IMR-90 (cell line): ENCODE data around the gene HELZ. TPM values are rescaled to one million over a fixed set of nuclear protein-coding genes. Genes with fewer than 3 reads are reported as not detected.

ENCODE experiments used
- ATAC-seq: fragments of 200-7000 bp; cut with Tn5 transposase; 2 replicates; pipeline ENCODE4 v1.9.1; 2020; ENCODE audit warnings: low read depth, mild to moderate bottlenecking, moderate library complexity
- BruUV-seq: library from RNA; stranded (reverse); fragments of 400-500 nt; replicated peaks from 2 replicates; lab custom pipeline; 2021; lab: Mats Ljungman, UMichigan
- CTCF ChIA-PET: fragments of 300-600 bp; formaldehyde crosslinking; extraction: SDS; loops from one replicate; lab custom pipeline; 2021; ENCODE audit warnings: antibody characterized with exemption; lab: Yijun Ruan, JAX
- POLR2A ChIA-PET: fragments of 300-600 bp; sonication (Branson Sonifier 250); formaldehyde crosslinking; loops from one replicate; lab custom pipeline; 2022; ENCODE audit warnings: antibody characterized with exemption; ENCODE audit not compliant: unreplicated experiment; lab: Charles Lee
- DNase-seq: peaks from one replicate; pipeline ENCODE4 v3.0.0; 2013
- H2AFZ ChIP-seq: replicated peaks from 2 replicates; pipeline ENCODE3; 2013; ENCODE audit warnings: low read length, mild to moderate bottlenecking; ENCODE audit not compliant: poor library complexity
- H2AK5ac ChIP-seq: 2 replicates; pipeline ENCODE4 v1.6.1; 2013; ENCODE audit warnings: low read depth, low read length, inconsistent platforms
- H2AK9ac ChIP-seq: replicated peaks from 2 replicates; pipeline ENCODE3; 2013; ENCODE audit warnings: mild to moderate bottlenecking, low read depth, low read length, moderate library complexity; ENCODE audit not compliant: poor library complexity
- H2BK120ac ChIP-seq: 2 replicates; pipeline ENCODE4 v1.6.1; 2013; ENCODE audit warnings: low read depth, low read length, inconsistent platforms
- H2BK15ac ChIP-seq: 3 replicates; pipeline ENCODE4 v1.6.1; 2013; ENCODE audit warnings: low read depth, low read length, inconsistent platforms
- H2BK20ac ChIP-seq: 2 replicates; pipeline ENCODE4 v1.6.1; 2013; ENCODE audit warnings: low read depth, mild to moderate bottlenecking, inconsistent platforms, low read length, moderate library complexity
- H2BK5ac ChIP-seq: 2 replicates; pipeline ENCODE4 v1.6.1; 2013; ENCODE audit warnings: mild to moderate bottlenecking, low read depth, low read length, inconsistent platforms; ENCODE audit not compliant: poor library complexity, severe bottlenecking
- H3K14ac ChIP-seq: replicated peaks from 2 replicates; pipeline ENCODE4 v1.6.1; 2013; ENCODE audit warnings: low read depth, low read length, inconsistent platforms
- H3K18ac ChIP-seq: 2 replicates; pipeline ENCODE4 v1.6.1; 2013; ENCODE audit warnings: low read depth, low read length, control low read depth
- H3K23ac ChIP-seq: 2 replicates; pipeline ENCODE4 v1.6.1; 2013; ENCODE audit warnings: low read depth, low read length, inconsistent platforms
- H3K27ac ChIP-seq: 2 replicates; pipeline ENCODE4 v1.5.1; 2013; ENCODE audit warnings: mild to moderate bottlenecking, control low read depth, low read length; ENCODE audit not compliant: insufficient read depth
- H3K27me3 ChIP-seq: 2 replicates; pipeline ENCODE4 v1.6.1; 2013; ENCODE audit warnings: low read length; ENCODE audit not compliant: control insufficient read depth, insufficient read depth
- H3K36me3 ChIP-seq: 2 replicates; pipeline ENCODE4 v1.6.1; 2013; ENCODE audit warnings: low read length, mixed read lengths; ENCODE audit not compliant: control insufficient read depth, insufficient read depth
- H3K4ac ChIP-seq: 2 replicates; pipeline ENCODE4 v1.6.1; 2013; ENCODE audit warnings: low read depth, low read length, inconsistent platforms
- H3K4me1 ChIP-seq: 2 replicates; pipeline ENCODE4 v1.6.1; 2013; ENCODE audit warnings: low read length, mixed read lengths; ENCODE audit not compliant: control insufficient read depth, insufficient read depth
- H3K4me2 ChIP-seq: 2 replicates; pipeline ENCODE4 v1.6.1; 2013; ENCODE audit warnings: low read depth, mild to moderate bottlenecking, control low read depth, low read length, moderate library complexity
- H3K4me3 ChIP-seq: 2 replicates; pipeline ENCODE4 v1.5.1; 2013; ENCODE audit warnings: low read depth, mild to moderate bottlenecking, control low read depth, low read length, moderate library complexity; ENCODE audit not compliant: insufficient read depth
- H3K56ac ChIP-seq: 2 replicates; pipeline ENCODE4 v1.6.1; 2013; ENCODE audit warnings: low read length, inconsistent platforms; ENCODE audit not compliant: insufficient read depth; ENCODE audit errors: extremely low read depth
- H3K79me1 ChIP-seq, 2 experiments: 2 replicates each; pipeline ENCODE4 v1.6.1; 2013; ENCODE audit warnings: low read length in 2 of 2, inconsistent platforms in 1 of 2, low read depth in 1 of 2
- H3K9ac ChIP-seq: 2 replicates; pipeline ENCODE4 v1.6.1; 2013; ENCODE audit warnings: low read depth, low read length, control low read depth
- H3K9me1 ChIP-seq: 2 replicates; pipeline ENCODE4 v1.6.1; 2013; ENCODE audit warnings: low read length, inconsistent platforms; ENCODE audit not compliant: insufficient read depth
- H3K9me3 ChIP-seq: 2 replicates; pipeline ENCODE4 v1.6.1; 2013; ENCODE audit warnings: low read length; ENCODE audit not compliant: control insufficient read depth, insufficient read depth
- H4K20me1 ChIP-seq: 2 replicates; pipeline ENCODE4 v1.6.1; 2013; ENCODE audit warnings: low read length, inconsistent platforms; ENCODE audit not compliant: insufficient read depth
- H4K5ac ChIP-seq: 2 replicates; pipeline ENCODE4 v1.6.1; 2013; ENCODE audit warnings: mild to moderate bottlenecking, low read depth, low read length, control low read depth
- H4K8ac ChIP-seq, 2 experiments: 2 replicates each; pipeline ENCODE4 v1.6.1; 2013; ENCODE audit warnings: low read depth in 2 of 2, low read length in 2 of 2, control low read depth in 1 of 2, inconsistent platforms in 1 of 2
- H4K91ac ChIP-seq: 2 replicates; pipeline ENCODE4 v1.6.1; 2013; ENCODE audit warnings: low read depth, low read length, inconsistent platforms; ENCODE audit not compliant: insufficient read depth
- BHLHE40 ChIP-seq: fragments of 150-350 bp; IDR thresholded peaks from 2 replicates; pipeline ENCODE4 v1.6.1; 2016; ENCODE audit warnings: mild to moderate bottlenecking, low read depth, low read length
- CEBPB ChIP-seq: IDR thresholded peaks from 2 replicates; pipeline ENCODE4 v1.6.1; 2012; ENCODE audit warnings: low read depth, low read length, improper control_type of control experiment
- CHD1 ChIP-seq: IDR thresholded peaks from 2 replicates; pipeline ENCODE4 v1.6.1; 2012; ENCODE audit warnings: low read depth, low read length, improper control_type of control experiment
- CTCF ChIP-seq: conservative IDR thresholded peaks from 2 replicates; pipeline ENCODE4 v1.5.1; 2012; ENCODE audit warnings: mild to moderate bottlenecking, low read depth, low read length, improper control_type of control experiment
- ELK1 ChIP-seq: fragments of 150-350 bp; IDR thresholded peaks from 2 replicates; pipeline ENCODE4 v1.6.1; 2016; ENCODE audit warnings: low read depth, mild to moderate bottlenecking, low read length, moderate library complexity, borderline replicate concordance
- FOS ChIP-seq: fragments of 150-350 bp; IDR thresholded peaks from 2 replicates; pipeline ENCODE4 v1.6.1; 2016; ENCODE audit warnings: low read depth, low read length
- MAFK ChIP-seq: IDR thresholded peaks from 2 replicates; pipeline ENCODE4 v1.6.1; 2012; ENCODE audit warnings: low read depth, low read length, improper control_type of control experiment
- MAZ ChIP-seq: IDR thresholded peaks from 2 replicates; pipeline ENCODE4 v1.6.1; 2012; ENCODE audit warnings: low read depth, mild to moderate bottlenecking, low read length, improper control_type of control experiment, moderate library complexity, borderline replicate concordance
- MXI1 ChIP-seq: IDR thresholded peaks from 2 replicates; pipeline ENCODE4 v1.6.1; 2012; ENCODE audit warnings: low read depth, mild to moderate bottlenecking, low read length, moderate library complexity, borderline replicate concordance
- NFE2L2 ChIP-seq: fragments of 150-350 bp; IDR thresholded peaks from 2 replicates; pipeline ENCODE4 v1.6.1; 2016; ENCODE audit warnings: low read depth, mild to moderate bottlenecking, low read length
- POLR2A ChIP-seq: IDR thresholded peaks from 2 replicates; pipeline ENCODE4 v1.6.1; 2012; ENCODE audit warnings: mild to moderate bottlenecking, low read depth, low read length
- RAD21 ChIP-seq: IDR thresholded peaks from 2 replicates; pipeline ENCODE4 v1.6.1; 2012; ENCODE audit warnings: low read length, improper control_type of control experiment
- RCOR1 ChIP-seq: IDR thresholded peaks from 2 replicates; pipeline ENCODE4 v1.6.1; 2012; ENCODE audit warnings: mild to moderate bottlenecking, low read length, improper control_type of control experiment; ENCODE audit not compliant: insufficient replicate concordance
- RFX5 ChIP-seq: IDR thresholded peaks from 2 replicates; pipeline ENCODE4 v1.8.0; 2012; ENCODE audit warnings: low read depth, mild to moderate bottlenecking, low read length, moderate library complexity
- SMC3 ChIP-seq: fragments of 150-350 bp; IDR thresholded peaks from 2 replicates; pipeline ENCODE4 v1.6.1; 2016; ENCODE audit warnings: low read depth, mild to moderate bottlenecking, antibody characterized with exemption, low read length, moderate library complexity
- USF2 ChIP-seq: fragments of 150-350 bp; IDR thresholded peaks from 2 replicates; pipeline ENCODE4 v1.6.1; 2017; ENCODE audit warnings: mild to moderate bottlenecking, antibody characterized with exemption, low read length, low read depth
- WGBS, 2 experiments: methylation state at CpG; one replicate each; pipeline versions ENCODE4 v1.1.5 to v1.1.7; 2013; ENCODE audit warnings: missing lambda C conversion rate in 2 of 2; ENCODE audit not compliant: insufficient read length in 1 of 2; ENCODE audit errors: extremely low coverage in 2 of 2; 5-methylcytosine and 5-hydroxymethylcytosine counted together
- dilution Hi-C: fragments of 300-500 bp; cut with HindIII; formaldehyde crosslinking; loops from one replicate; pipeline ENCODE4 v1.14.3; 2018; ENCODE audit warnings: low sequenced_read_pairs; ENCODE audit not compliant: unreplicated experiment
- in situ Hi-C: fragments of 300-500 bp; cut with MboI; formaldehyde crosslinking; loops from 3 replicates; pipeline ENCODE4 v1.14.3; 2019; ENCODE audit warnings: low sequenced_read_pairs, inconsistent platforms, mixed read lengths
- intact Hi-C: fragments of 100-400 bp; cut with micrococcal nuclease; formaldehyde crosslinking; loops from 2 replicates; pipeline ENCODE4 v1.10.0; 2022
- polyA plus RNA-seq, 3 experiments: library from polyadenylated mRNA; depleted of rRNA; stranded (reverse); fragments of >200 nt; gene quantifications; 2 replicates each; pipeline ENCODE4 v1.2.3, GENCODE V29; 2012; ENCODE audit warnings: low replicate concordance in 1 of 3
- total RNA-seq: library from RNA; depleted of rRNA; stranded (reverse); fragments of >200 nt; gene quantifications from 2 replicates; pipeline ENCODE4 v1.2.3, GENCODE V29; 2012

The HELZ gene
- total and polyA plus RNA-seq, 2 of the 4 experiments (the other 2 are of a cell fraction): 8.0 to 60.6 TPM

- intact Hi-C loops (no loop called here), in situ Hi-C loops (no loop called here), dilution Hi-C loops (no loop called here)
- Histone ChIP-seq H2AK5ac (no peak overlapping the region), H3K9me1 (no peaks in the 10 kb centered on the region), H3K9ac (no peak overlapping the region), H3K9me3 (no peaks in the 10 kb centered on the region), H3K23ac (no peak overlapping the region), H4K20me1 (no peaks in the 10 kb centered on the region), H3K18ac (no peak overlapping the region), H2BK5ac (no peak overlapping the region), H3K27ac (no peak overlapping the region), H2BK120ac (no peak overlapping the region), H3K4me2 (no peak overlapping the region), H2BK15ac (no peak overlapping the region), H3K36me3 (peaks cover 15% of the 10 kb centered on the region), H3K4ac (no peak overlapping the region), H4K91ac (no peak overlapping the region), H2AFZ (no peak overlapping the region), H4K5ac (no peak overlapping the region), H2BK20ac (no peak overlapping the region), H3K14ac (no peak overlapping the region), H3K79me1 (0 out of 4 replicates have a peak, but pooled peaks cover 0 to 2% of the 10 kb centered on the region in 2 experiments), H4K8ac (no peak overlapping the region), H3K27me3 (no peaks in the 10 kb centered on the region), H3K4me3 (no peak overlapping the region), H2AK9ac (no peak overlapping the region), H3K56ac (no peak overlapping the region), H3K4me1 (no peaks in the 10 kb centered on the region)
- DNase-seq (no peak), ATAC-seq (no peak)
- ChIA-PET POLR2A (no interaction called here), CTCF (no interaction called here)
- no CpG with 5 or more reads among the region's 2 CpGs for WGBS, 2 experiments
- TF ChIP-seq RAD21 (no peak), NFE2L2 (no peak), POLR2A (no peak), MXI1 (no peak), CTCF (no peak), MAZ (no peak), USF2 (no peak), RFX5 (no peak), MAFK (no peak), FOS (no peak), RCOR1 (no peak), SMC3 (no peak), ELK1 (no peak), BHLHE40 (no peak), CHD1 (no peak), CEBPB (no peak)
- no TSS peak for BruUV-seq
Measured at GRCh38 chr17:67119102-67119501, 125.9 kb downstream of the HELZ start.
